Testis (tissue), 2 donors: ENCODE measurements around the gene NLGN4Y.

Source experiments
- POLR2A ChIP-seq: fragments of 450-650 bp; IDR thresholded peaks from one replicate; pipeline ENCODE4 v1.6.1; 2017; ENCODE audit warnings: antibody characterized with exemption, mild to moderate bottlenecking, moderate library complexity
- TF ChIP-seq, protein P1 (sequence below), 3 experiments: fragments of 450-650 bp in 2 of 3; fragments of 200-600 bp in 1 of 3; sonication (generic) in 1 of 3; IDR thresholded peaks; one replicate each; pipeline ENCODE4 v1.5.1; 2016 to 2019; ENCODE audit warnings: antibody characterized with exemption in 3 of 3, mild to moderate bottlenecking in 2 of 3, moderate library complexity in 1 of 3

- TF ChIP-seq, protein P1, sequence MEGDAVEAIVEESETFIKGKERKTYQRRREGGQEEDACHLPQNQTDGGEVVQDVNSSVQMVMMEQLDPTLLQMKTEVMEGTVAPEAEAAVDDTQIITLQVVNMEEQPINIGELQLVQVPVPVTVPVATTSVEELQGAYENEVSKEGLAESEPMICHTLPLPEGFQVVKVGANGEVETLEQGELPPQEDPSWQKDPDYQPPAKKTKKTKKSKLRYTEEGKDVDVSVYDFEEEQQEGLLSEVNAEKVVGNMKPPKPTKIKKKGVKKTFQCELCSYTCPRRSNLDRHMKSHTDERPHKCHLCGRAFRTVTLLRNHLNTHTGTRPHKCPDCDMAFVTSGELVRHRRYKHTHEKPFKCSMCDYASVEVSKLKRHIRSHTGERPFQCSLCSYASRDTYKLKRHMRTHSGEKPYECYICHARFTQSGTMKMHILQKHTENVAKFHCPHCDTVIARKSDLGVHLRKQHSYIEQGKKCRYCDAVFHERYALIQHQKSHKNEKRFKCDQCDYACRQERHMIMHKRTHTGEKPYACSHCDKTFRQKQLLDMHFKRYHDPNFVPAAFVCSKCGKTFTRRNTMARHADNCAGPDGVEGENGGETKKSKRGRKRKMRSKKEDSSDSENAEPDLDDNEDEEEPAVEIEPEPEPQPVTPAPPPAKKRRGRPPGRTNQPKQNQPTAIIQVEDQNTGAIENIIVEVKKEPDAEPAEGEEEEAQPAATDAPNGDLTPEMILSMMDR (IDR thresholded peaks at IDR 0.05): no peak
- no peak for TF ChIP-seq POLR2A
Observed at GRCh38 chrY:14637551-14637950, 113.2 kb downstream of the NLGN4Y start.
